ENCODE results near the gene RERE.

- TF ChIP-seq CTCF (IDR thresholded peaks at IDR 0.05): no peak
- no peak for TF ChIP-seq POLR2AphosphoS5 (IDR thresholded peaks at IDR 0.05; ENCODE audit: low read depth, low read length)
- no peak for TF ChIP-seq REST (IDR thresholded peaks at IDR 0.05; ENCODE audit: insufficient read depth in 1 of 2, low read depth in 2 of 2, low read length in 1 of 2)
- no peak for TF ChIP-seq SIN3A (IDR thresholded peaks at IDR 0.05; ENCODE audit: borderline replicate concordance, insufficient read depth, low read depth, low read length)
Observed at GRCh38 chr1:8687039-8687438, 130.4 kb downstream of the RERE start.

All from Panc1 (cell line).